Suppressor macrophage treated with lipopolysaccharide for 4 hours (primary cell): Measurements from ENCODE around the gene STX8.

Experiments
- DNase-seq: peaks from one replicate; pipeline ENCODE4 v3.0.0-alpha.2; 2020

Gene STX8

DNA sequence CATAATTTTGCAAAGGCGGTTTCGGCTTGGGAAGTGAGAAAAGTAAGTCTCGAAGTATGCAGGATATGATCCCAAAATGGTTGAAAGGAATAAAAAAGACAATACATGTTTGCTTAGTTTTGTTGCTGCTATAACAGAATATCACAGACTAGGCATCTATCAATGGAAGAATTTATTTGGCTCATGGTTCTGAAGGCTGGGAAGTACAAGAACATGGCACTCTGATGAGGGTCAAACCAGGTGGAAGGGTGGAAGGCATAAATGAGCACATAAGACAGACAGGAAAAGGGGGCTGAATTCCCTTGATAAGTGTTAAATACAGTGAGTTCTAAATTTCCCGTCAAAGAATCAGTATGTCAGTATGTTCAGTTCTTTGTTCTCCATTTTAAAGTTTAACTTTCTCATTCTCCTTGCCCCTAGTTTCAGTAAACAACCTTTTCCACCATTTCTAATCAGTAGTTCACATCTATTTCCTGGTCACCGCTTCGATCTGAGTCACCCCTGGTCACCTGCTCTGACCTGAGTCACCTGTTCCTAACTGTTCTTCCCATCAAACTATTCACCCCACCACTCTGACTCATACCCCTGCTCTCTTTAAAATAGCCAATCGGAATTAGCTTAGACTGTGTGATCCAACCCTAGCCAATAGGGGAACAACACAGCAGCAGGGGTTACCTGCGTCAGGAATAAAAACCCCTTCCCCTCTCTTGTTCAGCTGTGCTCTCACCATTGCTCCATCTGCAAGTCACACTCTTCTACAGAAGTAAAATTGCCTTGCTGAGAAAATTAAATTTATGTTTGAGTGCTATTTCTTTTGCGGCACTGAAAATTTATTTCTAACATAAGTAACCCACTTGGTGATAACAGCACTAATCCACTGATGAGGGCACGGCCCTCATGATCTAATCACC lies 240.8 kb downstream of the STX8 start:
- DNase-seq: no peak

DNA sequence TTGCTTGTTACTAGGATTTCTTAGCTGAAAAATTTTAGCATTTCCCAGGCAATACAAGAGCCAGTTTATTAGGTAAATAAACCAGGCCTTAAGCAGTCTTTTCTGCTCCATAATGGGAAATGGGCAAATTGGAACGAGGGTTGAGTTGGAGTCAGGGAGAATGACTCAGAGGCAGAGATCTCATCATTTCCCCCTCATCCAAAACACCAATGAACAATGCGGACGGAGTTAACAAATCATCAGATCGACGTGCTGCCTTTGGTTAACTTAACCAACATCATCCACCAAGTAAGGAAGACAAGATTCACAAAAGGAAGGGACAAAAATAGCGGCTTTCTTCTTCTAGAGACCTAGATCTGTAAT lies 243.5 kb downstream of the STX8 start:
- DNase-seq: no peak

DNA sequence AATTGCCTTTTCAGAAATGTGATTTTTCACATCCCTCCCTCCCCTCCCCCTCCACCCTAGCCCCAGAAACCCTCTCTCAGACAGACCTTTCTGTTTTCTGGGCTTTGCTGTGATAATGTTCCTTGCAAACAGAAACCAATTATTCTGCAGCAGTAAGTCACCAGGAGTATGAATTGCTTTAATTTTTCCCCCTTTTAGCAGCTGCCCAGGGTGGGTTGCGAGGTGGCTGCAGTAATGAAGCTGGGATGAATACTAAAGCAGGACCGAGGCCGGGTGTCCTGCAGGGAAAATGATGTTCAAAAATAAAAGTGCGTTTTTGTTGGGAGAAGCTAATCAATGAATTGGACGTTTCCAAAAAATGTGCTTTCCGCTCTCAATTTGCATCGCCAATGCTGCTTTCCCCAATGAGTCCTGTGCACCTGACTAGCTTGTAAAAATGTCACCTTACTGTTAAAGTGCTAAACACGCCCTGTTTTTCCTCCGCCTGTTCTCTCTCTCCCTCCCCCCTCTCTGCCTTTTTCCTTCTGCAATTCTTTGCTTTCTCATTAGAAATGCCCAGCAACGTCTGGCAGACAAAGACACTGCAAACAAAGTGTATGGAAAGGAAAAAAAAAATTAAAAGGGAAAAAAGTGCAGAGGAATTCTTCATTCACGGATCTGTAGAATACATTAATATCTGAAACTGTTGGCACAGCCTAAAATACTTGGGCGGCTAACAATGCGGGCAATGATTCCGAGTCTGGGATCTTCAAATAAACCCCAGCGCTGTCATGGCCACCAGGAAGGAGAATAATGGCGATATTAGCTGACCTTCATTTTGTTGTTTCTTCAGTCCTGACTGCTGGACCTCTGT lies 244.1 kb downstream of the STX8 start:
- no peak for DNase-seq

DNA sequence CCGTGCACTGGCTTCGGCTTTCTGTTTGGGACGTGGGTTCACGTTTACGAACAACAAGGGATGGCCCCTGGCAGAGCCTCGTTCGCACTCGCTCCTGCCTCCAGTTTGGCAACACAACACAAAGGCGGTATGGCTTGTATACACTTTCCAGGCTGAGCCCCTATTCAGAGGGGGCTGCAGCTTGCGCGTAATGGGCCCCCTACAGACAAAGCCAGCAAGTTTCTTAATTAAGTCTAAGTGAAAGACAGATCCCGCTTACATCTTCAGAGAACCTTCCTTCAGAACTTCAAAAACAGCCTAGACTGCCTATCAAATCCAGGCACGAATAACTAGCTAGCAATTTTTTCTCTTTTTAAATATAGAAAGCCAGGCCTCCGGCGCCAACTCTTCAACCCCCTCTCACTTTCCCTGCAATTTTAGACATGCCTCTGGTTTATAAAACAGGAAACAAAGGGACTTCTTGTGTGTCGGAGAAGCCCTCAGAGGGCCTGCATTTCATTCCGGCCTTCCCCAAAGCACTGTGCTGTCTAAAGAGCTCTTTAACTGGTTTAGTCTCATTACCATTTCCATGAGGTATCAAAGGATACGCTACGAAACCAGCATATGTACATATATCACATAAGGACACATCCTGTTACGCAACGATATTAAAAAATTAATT lies 244.9 kb downstream of the STX8 start:
- no peak for DNase-seq

DNA sequence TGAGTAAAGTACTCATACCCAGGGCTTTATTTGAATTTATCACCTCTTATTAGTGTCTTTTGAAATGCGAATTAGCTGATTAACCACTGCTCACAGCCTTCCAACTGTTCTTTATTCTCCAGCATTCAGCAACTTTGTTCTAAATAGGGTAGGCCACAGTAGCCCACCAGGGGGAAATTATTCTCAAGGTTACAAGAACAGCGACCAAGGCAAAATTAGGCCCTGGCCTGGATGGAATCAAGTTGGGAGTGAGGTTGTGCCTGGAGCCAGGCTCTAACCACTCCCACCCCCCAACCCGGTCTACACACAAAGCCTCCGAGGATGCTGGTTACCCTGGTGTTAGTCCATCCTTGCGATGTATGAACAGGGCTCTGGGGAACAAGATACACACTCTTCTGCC lies 245.5 kb downstream of the STX8 start:
- DNase-seq: no peak

DNA sequence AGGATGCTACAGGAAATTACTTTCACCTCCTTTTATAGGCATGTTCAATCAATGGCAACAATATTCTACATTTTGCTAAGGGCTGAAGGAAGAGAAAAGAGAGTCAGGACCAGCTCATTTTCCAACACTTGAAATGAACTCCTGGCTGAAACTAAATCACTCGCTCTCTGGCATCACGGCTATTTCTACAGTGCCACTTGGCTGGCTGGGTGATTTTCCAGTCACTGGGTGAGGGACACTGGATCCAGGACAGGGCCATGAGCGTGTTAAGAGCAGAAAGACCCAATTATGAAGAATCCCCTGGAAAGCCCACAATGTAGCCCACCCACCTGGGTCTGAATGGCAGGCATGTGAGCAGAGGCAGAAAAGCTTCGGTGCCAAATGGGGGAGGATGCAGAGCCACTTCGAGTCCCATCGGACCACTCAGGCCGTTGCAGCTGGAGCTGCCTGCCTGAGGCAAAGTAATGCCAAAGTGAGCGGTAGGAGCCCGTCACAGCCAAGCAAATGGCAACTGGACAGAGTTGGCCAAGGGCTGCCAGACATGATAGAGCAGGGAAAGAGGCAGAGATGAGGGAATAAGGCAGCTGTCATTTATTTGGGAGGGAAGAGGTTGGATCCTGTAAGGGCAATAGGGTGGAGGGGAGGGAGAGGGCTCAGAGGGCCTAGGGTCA lies 246.2 kb downstream of the STX8 start:
- no peak for DNase-seq

DNA sequence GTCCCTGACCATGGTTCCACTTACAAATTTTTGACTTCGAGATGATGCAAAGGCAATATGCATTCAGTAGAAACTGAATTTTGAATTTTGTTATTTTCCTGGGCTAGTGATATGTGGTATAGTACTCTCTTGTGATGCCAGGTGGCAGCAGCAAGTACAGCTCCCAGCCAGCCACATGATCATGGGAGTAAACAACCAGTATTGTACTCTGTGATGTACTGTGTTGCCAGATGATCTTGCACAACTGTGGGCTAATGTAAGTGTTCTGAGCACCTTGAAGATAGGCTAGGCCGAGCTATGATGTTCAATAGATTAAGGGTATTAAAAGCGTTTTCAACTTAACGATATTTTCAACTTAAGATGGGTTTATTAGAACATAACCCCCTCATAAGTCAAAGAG lies 250.8 kb downstream of the STX8 start:
- no peak for DNase-seq

DNA sequence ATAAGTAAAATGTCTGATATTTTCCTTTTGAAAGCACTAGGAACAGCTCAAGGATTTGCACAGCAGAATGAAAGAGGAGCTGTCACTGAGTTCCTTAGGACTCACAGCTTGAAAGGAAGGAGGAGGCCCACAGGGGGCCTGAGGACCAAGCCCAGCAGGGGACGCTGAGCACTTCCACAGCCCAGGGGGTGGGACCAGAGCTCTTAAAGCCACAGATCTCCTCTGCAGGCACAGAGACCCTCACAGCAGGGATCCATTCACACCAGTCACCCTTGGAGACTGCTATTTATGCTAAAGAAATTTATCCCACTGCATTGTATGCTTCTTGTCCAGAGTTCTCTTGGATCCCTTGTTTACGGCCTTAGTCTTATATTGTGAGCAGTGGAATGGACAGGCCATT lies 253.3 kb downstream of the STX8 start:
- DNase-seq: no peak

DNA sequence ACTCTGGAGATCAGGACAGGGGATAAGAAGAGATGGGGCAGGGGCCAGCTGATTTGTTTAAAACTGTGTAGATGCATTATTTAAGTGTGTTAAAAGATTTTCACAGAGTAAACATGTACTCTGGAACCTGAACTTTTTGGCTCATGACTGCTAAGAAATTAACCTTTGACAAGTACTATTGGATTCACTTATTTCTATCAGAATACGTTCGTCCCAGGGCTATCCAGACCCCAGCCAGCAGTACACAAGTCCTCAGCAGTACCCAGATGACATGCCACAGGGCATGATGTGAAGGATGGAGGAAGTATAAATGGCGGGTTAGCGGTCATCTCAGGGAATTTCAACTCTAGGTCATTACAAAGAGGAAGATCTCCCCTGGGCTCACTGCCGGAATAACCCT lies 253.7 kb downstream of the STX8 start:
- DNase-seq: no peak

DNA sequence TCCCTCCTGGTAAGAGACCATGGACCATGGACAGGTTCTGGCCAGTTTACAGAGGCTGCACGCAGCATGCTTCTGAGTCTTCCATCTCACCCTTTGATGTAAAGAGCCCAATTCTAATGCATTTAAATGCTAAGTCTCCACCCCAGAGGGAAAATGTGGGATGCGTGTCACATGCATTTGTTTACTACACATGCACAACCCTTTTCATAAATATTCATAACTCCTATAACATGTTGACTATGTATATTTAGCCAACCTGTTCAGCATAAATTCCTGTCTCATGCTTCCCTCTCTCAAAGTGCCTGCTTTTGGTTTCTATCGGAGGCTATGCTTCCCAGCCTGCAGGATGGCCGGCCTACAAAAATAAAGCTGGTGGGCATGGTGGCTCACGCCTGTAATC lies 260.3 kb downstream of the STX8 start:
- no peak for DNase-seq

DNA sequence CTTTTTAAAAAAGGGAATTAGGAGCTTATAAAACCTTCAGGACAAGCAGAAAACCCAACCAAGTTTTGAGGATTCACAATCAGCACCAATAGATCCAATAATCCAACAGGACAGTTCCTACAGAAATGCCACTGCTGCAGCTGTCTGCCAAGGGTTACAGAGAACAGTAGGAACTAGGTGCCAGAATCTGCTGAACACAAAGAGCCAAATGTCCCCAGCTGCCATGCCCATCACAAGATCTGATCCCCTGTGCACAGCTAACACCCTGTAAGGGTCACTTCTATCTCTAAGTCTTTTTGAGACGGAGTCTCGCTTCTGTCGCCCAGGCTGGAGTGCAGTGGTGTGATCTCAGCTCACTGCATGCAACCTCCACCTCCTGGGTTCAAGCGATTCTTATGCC lies 262.3 kb downstream of the STX8 start:
- DNase-seq: no peak

DNA sequence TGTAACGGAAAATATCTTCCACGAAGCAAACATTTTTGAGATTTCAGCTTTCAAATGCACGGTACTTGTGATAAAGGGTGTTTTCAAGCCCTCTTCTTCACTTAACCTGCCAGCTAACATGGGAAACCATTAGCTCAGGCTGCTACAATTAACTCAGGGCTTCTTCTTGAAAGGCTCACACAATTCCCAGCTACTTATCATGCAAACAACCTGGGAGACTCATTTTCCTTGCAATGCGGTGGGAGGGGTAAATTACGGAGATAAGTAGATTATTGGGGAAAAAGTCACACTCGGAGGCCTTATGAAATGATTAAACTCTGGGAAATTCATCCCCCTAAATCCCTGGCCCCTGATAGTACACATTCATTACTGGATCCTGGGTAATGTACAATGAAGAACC lies 266.4 kb downstream of the STX8 start:
- DNase-seq: no peak

DNA sequence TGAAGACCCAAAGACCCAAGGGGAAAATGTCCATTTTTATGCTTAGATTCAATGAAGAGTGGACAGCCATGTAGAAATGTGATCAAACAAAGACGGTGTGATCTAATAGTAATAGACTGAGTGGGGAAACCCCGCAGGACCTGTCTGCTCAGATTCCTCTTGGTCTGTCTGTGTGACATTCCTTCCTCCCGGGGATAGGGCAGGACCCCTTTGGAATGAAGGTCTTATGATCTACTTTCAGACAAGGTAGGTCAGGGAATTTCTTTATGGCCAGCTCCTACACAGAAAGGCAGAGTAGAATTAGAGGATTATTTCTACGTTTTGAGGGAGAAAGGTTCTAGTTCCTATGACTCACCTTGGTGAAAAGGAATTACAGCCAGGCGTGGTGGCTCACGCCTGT lies 267.6 kb downstream of the STX8 start:
- DNase-seq: no peak

DNA sequence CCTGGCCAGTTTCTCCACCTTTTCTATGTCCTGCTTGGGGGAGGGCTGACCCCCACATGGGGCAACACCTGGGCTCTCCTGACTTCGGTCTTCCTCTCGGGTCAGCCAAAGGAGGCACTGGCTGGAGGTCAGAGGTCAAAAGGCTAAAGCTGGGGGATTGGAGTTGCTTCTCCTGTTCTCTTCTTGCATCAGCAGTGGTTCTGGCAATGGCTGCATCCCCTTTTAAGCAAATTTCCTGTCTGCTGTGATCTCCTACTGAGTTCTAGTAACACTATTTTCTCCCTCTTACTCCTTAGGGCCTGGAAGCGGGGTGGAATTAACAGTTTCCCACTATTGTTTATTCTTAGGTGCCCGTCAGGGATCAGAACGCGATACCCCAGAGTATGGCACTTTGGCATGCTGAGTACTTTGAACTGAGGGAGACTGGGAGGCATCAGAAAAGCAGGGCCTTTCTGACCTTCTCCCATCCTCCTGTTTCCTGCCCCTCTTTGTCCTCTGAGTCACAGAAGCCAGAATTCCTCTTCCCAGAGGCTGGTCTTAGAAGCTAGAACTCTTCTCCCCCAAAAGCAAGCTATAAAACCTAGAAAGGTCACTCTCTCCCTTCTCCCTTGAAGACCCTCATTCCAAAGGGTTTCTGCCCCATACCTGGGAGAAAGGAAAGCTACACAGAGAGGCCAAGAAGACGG lies 268.2 kb downstream of the STX8 start:
- DNase-seq: no peak

DNA sequence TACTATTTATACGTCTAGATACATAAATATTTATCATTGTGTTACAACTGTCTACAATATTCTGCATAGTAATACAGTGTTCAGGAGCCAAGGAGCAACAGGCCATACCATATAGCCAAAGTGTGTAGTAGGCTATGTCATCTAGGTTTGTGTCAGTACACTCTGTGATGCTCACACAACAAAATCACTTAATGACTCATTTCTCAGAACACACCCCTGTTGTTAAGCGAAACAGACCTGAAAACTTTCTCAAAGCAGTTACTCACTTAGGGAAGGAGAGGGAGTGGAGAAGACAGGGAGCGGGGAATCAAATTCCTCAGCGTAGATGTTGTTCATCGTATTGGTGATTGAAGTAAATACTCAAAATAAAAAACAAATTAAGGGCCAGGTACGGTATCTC lies 269.5 kb downstream of the STX8 start:
- no peak for DNase-seq

DNA sequence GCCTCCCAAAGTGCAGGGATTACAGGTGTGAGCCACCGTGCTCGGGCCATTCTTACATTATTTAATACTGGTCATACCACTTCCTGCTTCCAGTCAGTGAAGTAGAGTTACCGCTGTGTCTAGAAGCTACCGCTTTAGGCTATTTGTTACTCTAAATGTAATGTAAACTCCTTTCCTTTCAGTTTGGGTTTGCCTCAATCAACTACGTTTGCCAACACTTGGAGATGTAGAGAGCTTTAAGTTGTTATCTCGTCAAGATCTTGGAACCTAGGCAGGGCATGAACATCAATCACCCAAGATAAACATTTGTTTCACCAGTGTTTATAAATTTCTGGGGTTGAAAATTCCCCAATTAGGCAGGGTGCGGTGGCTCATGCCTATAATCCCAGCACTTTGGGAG lies 275.9 kb downstream of the STX8 start:
- no peak for DNase-seq

DNA sequence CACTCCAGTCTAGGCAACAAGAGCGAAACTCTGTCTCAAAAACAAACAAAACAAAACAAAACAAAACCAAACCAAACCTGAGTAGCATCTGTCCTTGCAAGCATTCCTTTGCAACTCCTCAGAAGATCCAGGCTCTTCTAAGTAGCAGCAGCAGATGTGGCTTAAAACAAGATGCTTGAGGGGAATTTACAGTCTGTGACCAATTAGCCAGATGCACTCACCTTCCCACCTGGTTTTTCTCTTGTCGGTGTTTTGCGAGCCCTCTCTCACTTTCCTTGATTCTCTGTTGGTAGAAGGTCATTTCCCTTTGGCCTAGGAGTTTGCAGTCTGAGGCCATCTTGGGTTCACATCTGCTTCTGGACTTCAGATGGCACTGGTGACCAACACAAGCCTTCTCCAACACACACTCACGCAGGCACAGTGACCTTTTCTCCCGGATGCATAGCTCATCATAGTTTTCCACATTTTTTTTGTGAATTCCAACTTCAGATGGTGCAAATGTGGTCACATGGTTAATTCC lies 276.8 kb downstream of the STX8 start:
- DNase-seq: no peak

DNA sequence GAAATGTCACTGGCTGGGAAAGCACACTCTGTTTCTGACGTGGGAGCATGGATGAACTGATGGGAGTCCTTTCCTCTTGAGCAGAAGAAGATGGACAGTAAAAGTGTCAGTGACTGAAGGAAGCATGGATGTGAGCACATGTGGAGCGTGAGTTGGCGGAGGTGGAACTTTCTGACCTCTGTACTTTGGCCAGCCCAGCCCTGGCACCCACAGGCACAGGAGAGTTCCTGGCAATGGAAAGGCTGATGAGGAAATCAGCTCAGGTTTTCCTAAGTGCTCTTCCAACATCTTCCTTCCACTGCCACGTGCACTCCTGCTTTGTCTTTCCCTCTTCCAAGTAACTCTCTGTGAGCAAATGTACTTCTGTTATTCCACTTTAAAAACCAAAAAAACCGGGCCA lies 277.5 kb downstream of the STX8 start:
- no peak for DNase-seq

DNA sequence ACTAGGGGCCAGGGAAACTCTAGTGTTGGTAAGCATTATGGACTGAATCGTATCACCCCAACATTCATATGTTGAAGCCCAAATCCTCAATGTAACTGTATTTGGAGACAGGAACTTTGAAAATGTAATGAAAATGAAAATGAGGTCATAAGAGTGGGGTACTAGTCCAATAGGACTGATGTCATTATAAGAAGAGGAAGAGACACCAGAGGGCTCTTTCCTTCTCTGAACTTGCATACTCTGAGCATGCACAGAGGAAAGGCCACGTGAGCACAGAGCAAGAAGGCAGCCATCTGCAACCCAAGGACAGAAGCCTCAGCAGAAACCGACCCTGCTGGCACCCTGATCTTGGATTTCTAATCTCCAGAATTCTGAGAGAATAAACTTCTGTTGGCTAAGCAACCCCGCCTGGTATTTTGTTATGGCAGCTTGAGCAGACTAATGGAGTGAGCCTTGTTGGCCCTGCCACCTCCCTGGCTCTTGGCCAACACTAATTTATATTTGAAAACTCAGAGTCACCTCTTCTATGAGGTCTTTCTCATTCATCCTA lies 280.9 kb downstream of the STX8 start:
- DNase-seq: peak; percentile 50

DNA sequence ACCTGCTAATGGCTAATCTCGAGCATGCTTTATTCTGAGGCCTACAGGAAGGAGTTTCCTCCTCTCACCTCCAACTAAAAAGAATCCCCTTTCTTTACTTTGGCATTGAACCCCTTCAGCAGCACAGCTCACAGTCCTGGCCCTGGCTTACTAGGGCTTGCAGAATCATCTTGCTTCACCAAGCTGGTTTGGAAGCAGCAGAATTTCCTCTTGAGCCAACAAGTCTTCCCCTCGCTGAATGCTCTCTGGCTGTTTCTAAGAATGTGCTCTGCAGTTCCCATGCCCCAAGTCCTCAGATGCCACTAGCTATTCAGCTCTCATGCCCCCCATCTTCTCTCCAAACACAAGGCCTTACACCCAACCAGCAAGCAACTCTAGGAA lies 283.1 kb downstream of the STX8 start:
- no peak for DNase-seq

DNA sequence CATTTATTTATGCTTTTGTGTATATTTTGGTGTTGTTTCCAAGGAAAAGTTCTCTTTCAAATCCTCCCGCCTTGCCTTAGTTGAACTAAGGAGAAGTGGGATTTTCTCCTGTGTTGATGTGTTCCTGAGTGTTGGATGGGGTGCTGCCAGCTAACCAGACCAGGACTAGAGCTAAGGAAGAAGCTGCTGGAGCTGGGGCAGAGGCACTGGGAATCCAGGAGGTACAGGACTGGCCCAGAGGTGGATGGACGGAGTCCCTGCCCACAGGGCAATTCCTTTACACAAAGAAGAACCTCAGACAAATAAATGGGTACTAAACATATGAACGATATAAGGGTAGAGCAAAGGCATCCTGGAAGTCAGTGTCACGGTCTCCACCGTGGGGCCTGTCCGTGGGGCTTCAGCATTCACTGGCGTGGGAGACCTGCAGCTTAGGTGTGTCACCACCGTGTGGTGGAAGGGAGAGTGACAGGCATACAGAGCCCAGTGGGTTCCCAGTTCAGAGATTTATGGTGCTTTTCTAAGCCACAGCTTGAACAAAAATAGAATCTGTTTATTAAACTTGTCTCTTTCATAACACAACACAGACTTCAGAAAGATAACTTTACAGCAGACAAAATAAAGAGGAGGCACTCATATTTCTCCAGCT lies 283.6 kb downstream of the STX8 start:
- DNase-seq: no peak

DNA sequence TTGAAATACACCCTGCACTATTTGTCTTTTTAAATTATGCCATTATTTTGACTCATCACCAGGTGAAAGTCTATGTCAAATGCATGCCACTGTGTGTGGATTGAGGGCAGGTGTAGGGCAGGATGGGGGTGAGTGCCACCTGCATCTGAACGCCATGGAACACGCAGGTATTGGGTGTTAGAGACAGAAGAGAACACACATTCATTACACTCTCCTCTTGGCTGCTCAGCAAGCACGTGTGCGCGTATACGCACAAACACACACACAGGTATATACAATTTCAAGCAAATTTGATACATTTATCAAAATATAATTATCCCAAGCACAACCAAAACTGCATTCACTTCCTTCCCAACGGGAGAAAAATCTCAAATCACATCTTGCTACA lies 285.4 kb downstream of the STX8 start:
- DNase-seq: no peak
